Retina (tissue), 1 donor: ENCODE data around the gene STEAP2.

Source experiments
- DNase-seq: peaks from one replicate; pipeline ENCODE4 v3.0.0-alpha.2; 2016

Gene STEAP2

GRCh38 chr7:90274161-90274560 is 62.6 kb downstream of the STEAP2 start:
- no peak for DNase-seq

GRCh38 chr7:90276033-90276728 is 64.6 kb downstream of the STEAP2 start:
- no peak for DNase-seq
